Activated CD8-positive, alpha-beta T cell treated with anti-CD3 and anti-CD28 coated beads for 36 hours (primary cell): Measurements from ENCODE around the gene SLC6A5. TPM values are rescaled to one million over a fixed set of nuclear protein-coding genes. Genes with fewer than 3 reads are reported as not detected.

Experiments used
- ATAC-seq: fragments of 200-7000 bp; cut with Tn5 transposase; one replicate; pipeline ENCODE4 v1.10.0; 2021; ENCODE audit warnings: mild to moderate bottlenecking, moderate library complexity
- CTCF ChIA-PET: fragments of 350-600 bp; sonication (Branson Sonifier 250); formaldehyde crosslinking; loops from one replicate; lab custom pipeline; 2021; ENCODE audit warnings: antibody characterized with exemption; lab: Charles Lee
- POLR2A ChIA-PET: fragments of 350-600 bp; sonication (Branson Sonifier 250); formaldehyde crosslinking; loops from one replicate; lab custom pipeline; 2021; ENCODE audit warnings: antibody characterized with exemption; lab: Charles Lee
- DNase-seq: peaks from one replicate; pipeline ENCODE4 v3.0.0-alpha.2; 2020
- H3K27ac Mint-ChIP-seq: one replicate; pipeline ENCODE4 v1.8.0; 2021; ENCODE audit warnings: mild to moderate bottlenecking, mixed read lengths
- H3K27me3 Mint-ChIP-seq: one replicate; pipeline ENCODE4 v1.8.0; 2021; ENCODE audit warnings: mixed read lengths
- H3K36me3 Mint-ChIP-seq: one replicate; pipeline ENCODE4 v1.8.0; 2021; ENCODE audit warnings: low read depth, mixed read lengths
- H3K4me1 Mint-ChIP-seq: one replicate; pipeline ENCODE4 v1.8.0; 2021; ENCODE audit warnings: low read depth, mixed read lengths
- H3K4me3 Mint-ChIP-seq: one replicate; pipeline ENCODE4 v1.8.0; 2021; ENCODE audit warnings: mild to moderate bottlenecking, moderate library complexity, mixed read lengths
- H3K9me3 Mint-ChIP-seq: one replicate; pipeline ENCODE4 v1.8.0; 2021; ENCODE audit warnings: mixed read lengths
- intact Hi-C: fragments of 100-400 bp; cut with micrococcal nuclease; formaldehyde crosslinking; loops from one replicate; pipeline ENCODE4 v1.10.0; 2022
- total RNA-seq, 2 experiments: library from RNA; stranded (reverse); gene quantifications; one replicate each; pipeline ENCODE4 v1.2.3, GENCODE V29; 2021
- TF ChIP-seq, protein P1 (sequence below): fragments of 200-600 bp; IDR thresholded peaks from one replicate; pipeline ENCODE4 v1.8.0; 2022; ENCODE audit warnings: antibody characterized with exemption, mild to moderate bottlenecking

The SLC6A5 gene
- total RNA-seq, 2 experiments from 2014 or later = not detected

GRCh38 chr11:20616920-20617319 lies 17.5 kb downstream of the SLC6A5 start:
- intact Hi-C loops = no loop called here
- POLR2A ChIA-PET = no interaction called here
- Mint-ChIP-seq H3K9me3 (no peaks in the 10 kb centered on the region), H3K4me1 (no peaks in the 10 kb centered on the region), H3K27ac (no peak overlapping the region), H3K4me3 (no peak overlapping the region), H3K27me3 (peaks cover 20% of the 10 kb centered on the region), H3K36me3 (no peaks in the 10 kb centered on the region)
- TF ChIP-seq, protein P1, sequence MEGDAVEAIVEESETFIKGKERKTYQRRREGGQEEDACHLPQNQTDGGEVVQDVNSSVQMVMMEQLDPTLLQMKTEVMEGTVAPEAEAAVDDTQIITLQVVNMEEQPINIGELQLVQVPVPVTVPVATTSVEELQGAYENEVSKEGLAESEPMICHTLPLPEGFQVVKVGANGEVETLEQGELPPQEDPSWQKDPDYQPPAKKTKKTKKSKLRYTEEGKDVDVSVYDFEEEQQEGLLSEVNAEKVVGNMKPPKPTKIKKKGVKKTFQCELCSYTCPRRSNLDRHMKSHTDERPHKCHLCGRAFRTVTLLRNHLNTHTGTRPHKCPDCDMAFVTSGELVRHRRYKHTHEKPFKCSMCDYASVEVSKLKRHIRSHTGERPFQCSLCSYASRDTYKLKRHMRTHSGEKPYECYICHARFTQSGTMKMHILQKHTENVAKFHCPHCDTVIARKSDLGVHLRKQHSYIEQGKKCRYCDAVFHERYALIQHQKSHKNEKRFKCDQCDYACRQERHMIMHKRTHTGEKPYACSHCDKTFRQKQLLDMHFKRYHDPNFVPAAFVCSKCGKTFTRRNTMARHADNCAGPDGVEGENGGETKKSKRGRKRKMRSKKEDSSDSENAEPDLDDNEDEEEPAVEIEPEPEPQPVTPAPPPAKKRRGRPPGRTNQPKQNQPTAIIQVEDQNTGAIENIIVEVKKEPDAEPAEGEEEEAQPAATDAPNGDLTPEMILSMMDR = no peak
- ATAC-seq (no peak), DNase-seq (no peak)
- CTCF ChIA-PET = no interaction called here

DNA sequence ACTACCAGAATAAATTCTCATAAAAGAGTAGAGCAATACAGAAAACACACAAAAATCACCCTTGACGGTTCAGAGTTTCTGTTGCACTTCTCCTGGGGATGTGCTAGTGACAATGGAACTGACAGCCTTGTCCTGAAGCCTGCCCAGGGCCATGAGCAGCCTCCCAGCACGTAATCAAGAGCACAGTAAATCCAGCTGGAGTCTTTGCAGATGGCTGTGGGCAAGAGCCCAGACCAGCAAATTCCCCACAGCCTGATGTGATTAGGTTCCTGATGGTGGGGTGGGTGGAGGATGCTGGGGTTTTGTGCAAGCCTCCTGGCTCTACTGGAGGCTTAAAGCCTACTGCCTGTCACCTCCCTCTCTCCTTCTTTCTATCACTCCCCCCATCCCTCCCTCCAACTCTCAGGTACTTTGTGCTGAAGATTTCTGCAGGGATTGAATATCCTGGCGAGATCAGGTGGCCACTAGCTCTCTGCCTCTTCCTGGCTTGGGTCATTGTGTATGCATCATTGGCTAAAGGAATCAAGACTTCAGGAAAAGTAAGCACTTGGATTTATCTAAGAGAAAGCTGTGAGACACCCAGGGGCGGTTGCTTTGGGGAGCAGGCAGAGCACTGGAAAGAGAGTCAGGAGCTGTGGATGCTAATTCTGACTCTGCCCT lies 18.1 kb downstream of the SLC6A5 start:
- CTCF ChIA-PET = no interaction called here
- H3K9me3 Mint-ChIP-seq = no peaks in the 10 kb centered on the region
- intact Hi-C loops = no loop called here
- ATAC-seq (no peak), DNase-seq (no peak)
- peaks cover 17% of the 10 kb centered on the region for H3K27me3 Mint-ChIP-seq
- POLR2A ChIA-PET = no interaction called here
- no peaks in the 10 kb centered on the region for H3K4me1 Mint-ChIP-seq
- no peak overlapping the region for H3K27ac Mint-ChIP-seq
- H3K36me3 Mint-ChIP-seq = no peaks in the 10 kb centered on the region
- TF ChIP-seq, protein P1 = no peak
- no peak overlapping the region for H3K4me3 Mint-ChIP-seq

GRCh38 chr11:20618083-20618482 lies 18.7 kb downstream of the SLC6A5 start:
- Mint-ChIP-seq H3K27me3 (peaks cover 16% of the 10 kb centered on the region), H3K4me3 (no peak overlapping the region), H3K36me3 (no peaks in the 10 kb centered on the region), H3K27ac (no peak overlapping the region), H3K4me1 (no peaks in the 10 kb centered on the region), H3K9me3 (no peaks in the 10 kb centered on the region)
- ChIA-PET POLR2A (no interaction called here), CTCF (no interaction called here)
- DNase-seq = no peak
- intact Hi-C loops = no loop called here
- no peak for ATAC-seq
- TF ChIP-seq, protein P1 = no peak

GRCh38 chr11:20620988-20621387 lies 21.6 kb downstream of the SLC6A5 start:
- Mint-ChIP-seq H3K9me3 (no peaks in the 10 kb centered on the region), H3K4me1 (no peaks in the 10 kb centered on the region), H3K27ac (no peak overlapping the region), H3K4me3 (no peak overlapping the region), H3K27me3 (peaks cover 7% of the 10 kb centered on the region), H3K36me3 (no peaks in the 10 kb centered on the region)
- intact Hi-C loops = no loop called here
- no peak for DNase-seq
- ATAC-seq = no peak
- TF ChIP-seq, protein P1 = no peak
- POLR2A ChIA-PET = no interaction called here
- CTCF ChIA-PET = no interaction called here

DNA sequence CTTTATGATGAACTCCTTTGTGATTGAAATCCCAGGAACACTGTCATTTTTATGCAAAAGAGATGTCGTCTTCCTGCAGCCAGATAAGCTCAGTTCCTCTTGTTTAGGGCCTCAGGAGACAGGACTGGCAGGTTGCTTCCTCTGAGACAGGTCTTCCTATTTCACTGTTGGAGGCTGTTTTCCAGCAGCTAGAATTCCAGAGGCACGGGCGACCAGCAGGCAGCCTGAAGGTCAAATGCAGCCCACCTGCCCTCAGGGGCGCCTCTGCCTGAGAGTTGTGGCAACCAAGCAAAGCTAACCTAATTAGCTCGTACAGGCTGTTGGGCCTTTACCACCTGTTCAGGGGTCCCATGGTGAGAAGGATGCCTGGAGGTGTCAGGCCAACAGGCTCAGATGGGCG lies 22.3 kb downstream of the SLC6A5 start:
- intact Hi-C loops = no loop called here

More for the DNA sequence above, 22.3 kb downstream of the SLC6A5 start:
- ATAC-seq (no peak), DNase-seq (no peak)
- H3K4me1 Mint-ChIP-seq = no peaks in the 10 kb centered on the region
- TF ChIP-seq, protein P1 = no peak
- CTCF ChIA-PET = interaction anchor here (1.2 kb wide), 1 partner anchor 12 kb away, joined by 4 read pairs; no protein-coding TSS in a partner anchor
- H3K27ac Mint-ChIP-seq = no peak overlapping the region
- POLR2A ChIA-PET = interaction anchor here (0.7 kb wide), 1 partner anchor 11 kb away, joined by 3 read pairs; no protein-coding TSS in a partner anchor
- H3K27me3 Mint-ChIP-seq = peaks cover 3% of the 10 kb centered on the region
- no peaks in the 10 kb centered on the region for H3K9me3 Mint-ChIP-seq
- H3K36me3 Mint-ChIP-seq = no peaks in the 10 kb centered on the region
- H3K4me3 Mint-ChIP-seq = no peak overlapping the region
